Esophagus squamous epithelium (tissue), 4 donors: ENCODE data around the gene ABAT.

ENCODE experiments used
- POLR2A ChIP-seq, 4 donors: fragments of 450-650 bp; IDR thresholded peaks; one replicate each; pipeline ENCODE4 v1.6.1; 2017; ENCODE audit warnings: antibody characterized with exemption in 4 of 4, mild to moderate bottlenecking in 4 of 4, moderate library complexity in 3 of 4
- TF ChIP-seq, protein P1 (sequence below), 6 experiments: fragments of 450-650 bp in 4 of 6; fragments of 200-600 bp in 2 of 6; sonication (generic) in 2 of 6; IDR thresholded peaks; one replicate each; pipeline ENCODE4 v1.5.1; 2016 to 2019; ENCODE audit warnings: antibody characterized with exemption in 6 of 6, mild to moderate bottlenecking in 4 of 6, moderate library complexity in 4 of 6

DNA sequence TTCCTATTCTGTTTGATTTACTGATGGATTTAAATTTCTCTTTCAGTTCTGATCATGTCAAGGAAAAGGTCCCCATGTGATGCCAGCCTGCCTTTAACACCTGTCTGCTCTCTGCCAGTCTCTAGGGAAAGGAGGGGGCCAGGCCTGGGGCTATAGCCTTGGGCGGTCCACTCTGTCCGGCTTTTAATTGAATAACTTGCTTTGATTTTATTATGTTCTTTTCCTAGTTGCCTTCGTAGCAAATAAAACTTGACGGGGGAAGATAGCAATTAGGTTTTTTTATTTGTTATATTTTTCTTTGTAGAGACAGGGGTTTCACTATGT, 47.6 kb downstream of the ABAT start:
- TF ChIP-seq, protein P1, sequence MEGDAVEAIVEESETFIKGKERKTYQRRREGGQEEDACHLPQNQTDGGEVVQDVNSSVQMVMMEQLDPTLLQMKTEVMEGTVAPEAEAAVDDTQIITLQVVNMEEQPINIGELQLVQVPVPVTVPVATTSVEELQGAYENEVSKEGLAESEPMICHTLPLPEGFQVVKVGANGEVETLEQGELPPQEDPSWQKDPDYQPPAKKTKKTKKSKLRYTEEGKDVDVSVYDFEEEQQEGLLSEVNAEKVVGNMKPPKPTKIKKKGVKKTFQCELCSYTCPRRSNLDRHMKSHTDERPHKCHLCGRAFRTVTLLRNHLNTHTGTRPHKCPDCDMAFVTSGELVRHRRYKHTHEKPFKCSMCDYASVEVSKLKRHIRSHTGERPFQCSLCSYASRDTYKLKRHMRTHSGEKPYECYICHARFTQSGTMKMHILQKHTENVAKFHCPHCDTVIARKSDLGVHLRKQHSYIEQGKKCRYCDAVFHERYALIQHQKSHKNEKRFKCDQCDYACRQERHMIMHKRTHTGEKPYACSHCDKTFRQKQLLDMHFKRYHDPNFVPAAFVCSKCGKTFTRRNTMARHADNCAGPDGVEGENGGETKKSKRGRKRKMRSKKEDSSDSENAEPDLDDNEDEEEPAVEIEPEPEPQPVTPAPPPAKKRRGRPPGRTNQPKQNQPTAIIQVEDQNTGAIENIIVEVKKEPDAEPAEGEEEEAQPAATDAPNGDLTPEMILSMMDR (IDR thresholded peaks at IDR 0.05): no peak
- TF ChIP-seq POLR2A (IDR thresholded peaks at IDR 0.05): no peak
